CD4-positive, alpha-beta memory T cell (primary cell): ENCODE measurements around the gene KBTBD8. TPM values are rescaled to one million over a fixed set of nuclear protein-coding genes. Genes with fewer than 3 reads are reported as not detected.

ENCODE experiments used
- CTCF ChIA-PET: fragments of 350-600 bp; sonication (Branson Sonifier 250); formaldehyde crosslinking; loops from one replicate; lab custom pipeline; 2021; ENCODE audit warnings: inconsistent platforms; ENCODE audit not compliant: partially characterized antibody; lab: Charles Lee
- POLR2A ChIA-PET: fragments of 350-600 bp; sonication (Branson Sonifier 250); formaldehyde crosslinking; loops from one replicate; lab custom pipeline; 2021; ENCODE audit not compliant: partially characterized antibody; lab: Charles Lee
- DNase-seq, 5 donors: peaks; one replicate each; pipeline versions ENCODE4 v3.0.0 to v3.0.0-alpha.2; 2020 to 2022; ENCODE audit warnings: mixed read lengths in 1 of 5
- H3K27ac ChIP-seq: one replicate; pipeline ENCODE4 v1.7.0; 2013; ENCODE audit warnings: low read depth, low read length
- H3K27me3 ChIP-seq: 2 replicates; pipeline ENCODE4 v1.7.0; 2013; ENCODE audit warnings: mild to moderate bottlenecking, low read length, moderate library complexity; ENCODE audit not compliant: insufficient read depth
- H3K36me3 ChIP-seq: 2 replicates; pipeline ENCODE4 v1.7.0; 2013; ENCODE audit warnings: mild to moderate bottlenecking, low read length, moderate library complexity; ENCODE audit not compliant: insufficient read depth
- H3K4me1 ChIP-seq: 2 replicates; pipeline ENCODE4 v1.7.0; 2013; ENCODE audit warnings: mild to moderate bottlenecking, low read length, moderate library complexity; ENCODE audit not compliant: insufficient read depth
- H3K4me3 ChIP-seq, 2 donors: one replicate each; pipeline ENCODE4 v1.7.0; 2013; ENCODE audit warnings: low read length in 2 of 2, mild to moderate bottlenecking in 1 of 2
- H3K9me3 ChIP-seq, 2 donors: one replicate each; pipeline ENCODE4 v1.7.0; 2013; ENCODE audit warnings: low read length in 2 of 2, control low read depth in 1 of 2; ENCODE audit not compliant: control insufficient read depth in 1 of 2
- H3K27ac Mint-ChIP-seq, 7 donors: one replicate each; pipeline ENCODE4 v1.8.0; 2020 to 2021; ENCODE audit warnings: mixed read lengths in 7 of 7, mild to moderate bottlenecking in 6 of 7, inconsistent platforms in 3 of 7, moderate library complexity in 3 of 7
- H3K27me3 Mint-ChIP-seq, 2 donors: one replicate each; pipeline ENCODE4 v1.8.0; 2020 to 2021; ENCODE audit warnings: mixed read lengths in 2 of 2
- H3K36me3 Mint-ChIP-seq, 2 donors: one replicate each; pipeline ENCODE4 v1.8.0; 2020 to 2021; ENCODE audit warnings: mixed read lengths in 2 of 2, inconsistent platforms in 1 of 2, mild to moderate bottlenecking in 1 of 2
- H3K4me1 Mint-ChIP-seq, 4 donors: one replicate each; pipeline ENCODE4 v1.8.0; 2020 to 2021; ENCODE audit warnings: mixed read lengths in 4 of 4, mild to moderate bottlenecking in 1 of 4
- H3K4me3 Mint-ChIP-seq, 8 donors: one replicate each; pipeline ENCODE4 v1.8.0; 2020 to 2021; ENCODE audit warnings: mixed read lengths in 8 of 8, mild to moderate bottlenecking in 7 of 8, moderate library complexity in 6 of 8, inconsistent platforms in 3 of 8
- H3K9me3 Mint-ChIP-seq, 8 donors: one replicate each; pipeline ENCODE4 v1.8.0; 2020 to 2021; ENCODE audit warnings: mixed read lengths in 8 of 8, mild to moderate bottlenecking in 5 of 8, inconsistent platforms in 3 of 8, moderate library complexity in 1 of 8
- intact Hi-C: fragments of 100-400 bp; cut with micrococcal nuclease; formaldehyde crosslinking; loops from one replicate; pipeline ENCODE4 v1.15.1; 2023
- polyA plus RNA-seq, 2 donors: library from polyadenylated mRNA; unstranded; fragments of 300-500 nt; fragmentation: Illumina TruSeq; gene quantifications; one replicate each; pipeline ENCODE4 v1.2.3, GENCODE V29; 2021
- total RNA-seq, 2 experiments: library from RNA; stranded (reverse); gene quantifications; one replicate each; pipeline ENCODE4 v1.2.3, GENCODE V29; 2021

Gene KBTBD8
- total and polyA plus RNA-seq, 4 experiments from 2014 or later, result 1.6 to 10.8 (median 7.1) TPM

GRCh38 chr3:67031986-67032385 is 33.9 kb downstream of the KBTBD8 start:
- peaks cover 0 to 5% of the 10 kb centered on the region in 2 donors for H3K27me3 Mint-ChIP-seq
- H3K36me3 Mint-ChIP-seq, result no peaks in the 10 kb centered on the region
- H3K4me3 Mint-ChIP-seq, result no peak overlapping the region
- ChIA-PET POLR2A (no interaction called here), CTCF (no interaction called here)
- H3K4me1 Mint-ChIP-seq, result peaks cover 0 to 2% (median 0%) of the 10 kb centered on the region in 4 donors
- H3K9me3 Mint-ChIP-seq, result no peaks in the 10 kb centered on the region
- Histone ChIP-seq H3K27ac (no peak overlapping the region), H3K9me3 (no peaks in the 10 kb centered on the region), H3K36me3 (no peaks in the 10 kb centered on the region), H3K4me1 (no peaks in the 10 kb centered on the region), H3K27me3 (no peaks in the 10 kb centered on the region), H3K4me3 (no peak overlapping the region)
- intact Hi-C loops, result no loop called here
- no peak overlapping the region for H3K27ac Mint-ChIP-seq
- no peak for DNase-seq

GRCh38 chr3:67033079-67033478 is 35.0 kb downstream of the KBTBD8 start:
- no peaks in the 10 kb centered on the region for H3K36me3 Mint-ChIP-seq
- POLR2A ChIA-PET, result no interaction called here
- no peak overlapping the region for H3K4me3 ChIP-seq
- no peak overlapping the region for H3K4me3 Mint-ChIP-seq
- H3K36me3 ChIP-seq, result no peaks in the 10 kb centered on the region
- CTCF ChIA-PET, result interaction anchor here (1.9 kb wide), 1 partner anchor 61 kb away, joined by 7 read pairs; no protein-coding TSS in a partner anchor
- no peak overlapping the region for H3K27ac Mint-ChIP-seq
- peaks cover 0 to 5% of the 10 kb centered on the region in 2 donors for H3K27me3 Mint-ChIP-seq
- no peaks in the 10 kb centered on the region for H3K9me3 Mint-ChIP-seq
- no peaks in the 10 kb centered on the region for H3K9me3 ChIP-seq
- H3K4me1 Mint-ChIP-seq, result peaks cover 0 to 2% (median 0%) of the 10 kb centered on the region in 4 donors
- no peaks in the 10 kb centered on the region for H3K4me1 ChIP-seq
- intact Hi-C loops, result no loop called here
- no peak overlapping the region for H3K27ac ChIP-seq
- no peak for DNase-seq
- H3K27me3 ChIP-seq, result no peaks in the 10 kb centered on the region

- no peak overlapping the region for H3K27ac ChIP-seq
- no peaks in the 10 kb centered on the region for H3K27me3 ChIP-seq
- no peak overlapping the region for H3K27ac Mint-ChIP-seq
- intact Hi-C loops, result no loop called here
- H3K4me3 Mint-ChIP-seq, result no peak overlapping the region
- H3K27me3 Mint-ChIP-seq, result peaks cover 0 to 5% of the 10 kb centered on the region in 2 donors
- ChIA-PET CTCF (interaction anchor here (0.9 to 1.9 kb wide), 2 partner anchors 62 to 79 kb away, joined by 4 to 7 read pairs; no protein-coding TSS in a partner anchor), POLR2A (no interaction called here)
- H3K36me3 ChIP-seq, result no peaks in the 10 kb centered on the region
- DNase-seq, result no peak
- no peaks in the 10 kb centered on the region for H3K36me3 Mint-ChIP-seq
- no peaks in the 10 kb centered on the region for H3K9me3 ChIP-seq
- H3K4me3 ChIP-seq, result no peak overlapping the region
- H3K4me1 ChIP-seq, result no peaks in the 10 kb centered on the region
- no peaks in the 10 kb centered on the region for H3K9me3 Mint-ChIP-seq
- H3K4me1 Mint-ChIP-seq, result peaks cover 0 to 2% (median 0%) of the 10 kb centered on the region in 4 donors
Observed at GRCh38 chr3:67034371-67034770, 36.3 kb downstream of the KBTBD8 start.

GRCh38 chr3:67037615-67038014 is 39.5 kb downstream of the KBTBD8 start:
- Histone ChIP-seq H3K4me3 (no peak overlapping the region), H3K4me1 (no peaks in the 10 kb centered on the region), H3K27ac (no peak overlapping the region), H3K27me3 (no peaks in the 10 kb centered on the region), H3K36me3 (no peaks in the 10 kb centered on the region), H3K9me3 (no peaks in the 10 kb centered on the region)
- Mint-ChIP-seq H3K27ac (no peak overlapping the region), H3K36me3 (no peaks in the 10 kb centered on the region), H3K27me3 (peaks cover 0 to 5% of the 10 kb centered on the region in 2 donors), H3K4me3 (no peak overlapping the region), H3K4me1 (no peaks in the 10 kb centered on the region), H3K9me3 (no peaks in the 10 kb centered on the region)
- ChIA-PET POLR2A (no interaction called here), CTCF (interaction anchor here (1.1 to 1.8 kb wide), 3 partner anchors 47 to 1837 kb away, joined by 3 to 18 read pairs (median 4); no protein-coding TSS in a partner anchor)
- intact Hi-C loops, result loop anchor here (1.0 to 5.0 kb wide), 2 partner anchors 65 to 100 kb away; no protein-coding TSS in a partner anchor
- DNase-seq, result no peak

- Histone ChIP-seq H3K4me3 (no peak overlapping the region), H3K9me3 (no peaks in the 10 kb centered on the region), H3K4me1 (no peaks in the 10 kb centered on the region), H3K36me3 (no peaks in the 10 kb centered on the region), H3K27ac (no peak overlapping the region), H3K27me3 (no peaks in the 10 kb centered on the region)
- peaks cover 0 to 2% (median 1%) of the 10 kb centered on the region in 4 donors for H3K4me1 Mint-ChIP-seq
- POLR2A ChIA-PET, result no interaction called here
- no peaks in the 10 kb centered on the region for H3K36me3 Mint-ChIP-seq
- no peak for DNase-seq
- H3K27ac Mint-ChIP-seq, result no peak overlapping the region
- intact Hi-C loops, result no loop called here
- no peaks in the 10 kb centered on the region for H3K27me3 Mint-ChIP-seq
- no peaks in the 10 kb centered on the region for H3K9me3 Mint-ChIP-seq
- CTCF ChIA-PET, result no interaction called here
- no peak overlapping the region for H3K4me3 Mint-ChIP-seq
Observed at GRCh38 chr3:67044295-67044694, 46.2 kb downstream of the KBTBD8 start.

GRCh38 chr3:67044955-67045354 is 46.8 kb downstream of the KBTBD8 start:
- Histone ChIP-seq H3K27ac (no peak overlapping the region), H3K27me3 (no peaks in the 10 kb centered on the region), H3K4me1 (no peaks in the 10 kb centered on the region), H3K36me3 (no peaks in the 10 kb centered on the region), H3K9me3 (no peaks in the 10 kb centered on the region), H3K4me3 (no peak overlapping the region)
- POLR2A ChIA-PET, result no interaction called here
- Mint-ChIP-seq H3K4me1 (peaks cover 0 to 2% (median 1%) of the 10 kb centered on the region in 4 donors), H3K9me3 (peaks cover 0 to 3% (median 0%) of the 10 kb centered on the region in 8 donors), H3K27me3 (no peaks in the 10 kb centered on the region), H3K36me3 (no peaks in the 10 kb centered on the region), H3K27ac (no peak overlapping the region), H3K4me3 (no peak overlapping the region)
- DNase-seq, result no peak
- intact Hi-C loops, result no loop called here
- CTCF ChIA-PET, result interaction anchor here (1.7 kb wide), 1 partner anchor 73 kb away, joined by 5 read pairs; no protein-coding TSS in a partner anchor

GRCh38 chr3:67045711-67046465 is 47.8 kb downstream of the KBTBD8 start:
- H3K4me3 ChIP-seq, result no peak overlapping the region
- Mint-ChIP-seq H3K4me3 (no peak overlapping the region), H3K27me3 (no peaks in the 10 kb centered on the region), H3K4me1 (peaks cover 0 to 2% (median 1%) of the 10 kb centered on the region in 4 donors), H3K9me3 (peaks cover 0 to 6% (median 0%) of the 10 kb centered on the region in 8 donors), H3K36me3 (no peaks in the 10 kb centered on the region), H3K27ac (no peak overlapping the region)
- no peaks in the 10 kb centered on the region for H3K9me3 ChIP-seq
- H3K36me3 ChIP-seq, result no peaks in the 10 kb centered on the region
- ChIA-PET CTCF (interaction anchor here (1.7 kb wide), 1 partner anchor 74 kb away, joined by 5 read pairs; no protein-coding TSS in a partner anchor), POLR2A (no interaction called here)
- no peak overlapping the region for H3K27ac ChIP-seq
- no peak for DNase-seq
- no peaks in the 10 kb centered on the region for H3K27me3 ChIP-seq
- no peaks in the 10 kb centered on the region for H3K4me1 ChIP-seq
- intact Hi-C loops, result no loop called here
